T-helper 9 cell (primary cell): Measurements from ENCODE around the gene DKKL1.

ENCODE experiments used
- DNase-seq: peaks from one replicate; pipeline ENCODE4 v3.0.0-alpha.2; 2020

Gene DKKL1

GRCh38 chr19:49338023-49338677, 25.5 kb upstream of the DKKL1 start:
- no peak for DNase-seq

- DNase-seq = no peak
Measured at GRCh38 chr19:49338691-49339300, 24.9 kb upstream of the DKKL1 start.

DNA sequence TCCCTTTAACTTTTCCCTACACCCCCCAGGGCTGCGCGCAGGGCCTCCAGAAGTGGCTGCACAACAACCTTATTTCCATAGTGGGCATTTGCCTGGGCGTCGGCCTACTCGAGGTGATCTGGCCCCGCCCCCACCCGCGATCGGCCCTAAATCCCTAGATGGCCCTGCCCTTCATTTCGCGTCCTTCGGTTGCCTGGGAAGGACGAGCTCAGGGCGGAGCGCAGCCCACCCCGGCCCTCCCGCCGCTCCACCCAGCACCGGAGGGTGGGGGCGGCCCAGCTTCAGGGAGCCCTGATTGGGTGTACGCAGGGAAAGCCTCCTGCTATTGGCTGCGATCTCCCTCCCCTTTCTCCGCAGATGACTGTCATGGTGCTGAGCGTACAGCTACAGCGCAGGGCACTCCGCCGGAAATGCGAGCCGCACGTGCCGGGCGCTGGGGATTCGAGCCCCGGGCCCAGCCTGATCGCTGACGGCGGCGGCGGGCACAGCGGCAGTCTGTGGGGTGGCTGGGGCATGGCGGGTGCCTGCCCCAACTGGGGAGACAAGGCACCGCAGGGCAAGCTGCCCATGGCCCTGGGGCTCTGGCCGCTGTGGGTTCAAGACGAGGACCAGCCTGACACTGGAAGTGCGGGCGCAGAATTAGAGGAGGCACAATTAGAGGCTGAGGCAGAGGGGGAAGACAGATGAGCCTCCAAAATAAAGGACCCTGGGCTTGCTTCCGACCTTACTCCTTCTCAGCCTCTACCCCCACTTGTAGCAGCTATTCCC, 24.2 kb upstream of the DKKL1 start:
- no peak for DNase-seq

DNA sequence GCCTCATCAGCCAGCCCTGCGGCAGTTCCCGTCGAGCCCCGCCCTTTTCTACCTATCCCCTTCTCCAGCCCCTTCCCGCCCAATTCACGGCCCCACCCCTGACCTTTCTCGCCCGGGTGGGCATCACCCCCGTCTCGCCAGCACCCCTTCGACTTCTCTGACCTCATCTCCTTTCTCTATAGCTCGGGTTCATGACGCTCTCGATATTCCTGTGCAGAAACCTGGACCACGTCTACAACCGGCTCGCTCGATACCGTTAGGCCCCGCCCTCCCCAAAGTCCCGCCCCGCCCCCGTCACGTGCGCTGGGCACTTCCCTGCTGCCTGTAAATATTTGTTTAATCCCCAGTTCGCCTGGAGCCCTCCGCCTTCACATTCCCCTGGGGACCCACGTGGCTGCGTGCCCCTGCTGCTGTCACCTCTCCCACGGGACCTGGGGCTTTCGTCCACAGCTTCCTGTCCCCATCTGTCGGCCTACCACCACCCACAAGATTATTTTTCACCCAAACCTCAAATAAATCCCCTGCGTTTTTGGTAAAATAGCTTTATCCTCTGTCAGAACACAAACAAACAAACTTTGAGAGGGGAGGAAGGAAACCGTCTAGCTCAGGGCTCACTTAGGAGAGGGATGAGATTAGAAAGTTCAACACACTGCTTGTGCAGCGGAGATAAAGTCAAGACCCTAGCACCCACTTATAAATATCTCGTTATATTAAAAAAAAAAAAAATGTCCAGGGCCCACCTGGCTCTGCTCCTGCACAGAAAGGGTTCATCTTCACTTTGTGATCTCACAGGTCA, 23.4 kb upstream of the DKKL1 start:
- DNase-seq = no peak

GRCh38 chr19:49340865-49341718, 22.6 kb upstream of the DKKL1 start:
- no peak for DNase-seq

DNA sequence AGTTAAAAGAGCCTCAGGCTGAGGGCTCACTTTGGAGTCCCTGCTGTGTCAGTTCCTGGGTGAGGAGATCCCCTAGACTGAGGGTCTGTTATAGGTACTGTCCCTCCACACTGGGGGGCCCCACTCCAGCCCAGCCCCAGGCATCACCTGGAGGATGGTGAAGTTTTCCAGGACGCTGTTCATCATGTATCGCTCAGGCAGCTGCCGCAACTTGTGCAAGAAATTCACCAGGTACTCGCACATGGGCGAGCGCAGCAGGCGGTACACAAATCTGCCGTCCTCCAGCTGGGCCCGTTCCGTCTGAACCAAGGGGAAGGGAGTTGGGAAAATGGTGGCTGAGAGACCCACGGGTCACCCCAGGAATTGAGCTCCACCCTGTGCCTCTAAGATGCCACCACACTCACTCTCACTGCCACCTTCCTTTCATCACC, 21.4 kb upstream of the DKKL1 start:
- DNase-seq = no peak

- DNase-seq = no peak
Measured at GRCh38 chr19:49343123-49343522, 20.6 kb upstream of the DKKL1 start.

- no peak for DNase-seq
Measured at GRCh38 chr19:49344505-49345423, 18.9 kb upstream of the DKKL1 start.

- DNase-seq = no peak
Measured at GRCh38 chr19:49347191-49347590, 16.5 kb upstream of the DKKL1 start.

DNA sequence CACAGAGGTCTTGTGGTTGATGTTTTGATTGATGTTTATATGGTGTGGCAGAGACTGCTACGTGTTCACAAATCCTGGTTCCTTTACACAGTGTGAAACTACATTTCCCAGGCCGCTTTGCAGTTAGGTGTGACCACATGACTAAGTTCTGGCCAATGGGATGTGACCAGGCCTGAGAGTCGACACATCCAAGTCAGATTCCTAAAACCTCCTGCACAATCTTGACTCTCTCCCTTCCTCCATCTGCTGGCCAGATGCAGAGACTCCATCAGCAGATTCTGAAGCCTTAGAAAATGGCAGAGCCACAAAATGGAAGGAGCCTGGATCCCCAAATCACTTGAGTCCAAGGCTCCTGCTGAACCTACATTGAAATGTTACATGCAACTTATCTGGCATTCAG, 15.8 kb upstream of the DKKL1 start:
- DNase-seq = no peak

GRCh38 chr19:49348305-49349189, 15.1 kb upstream of the DKKL1 start:
- no peak for DNase-seq

DNA sequence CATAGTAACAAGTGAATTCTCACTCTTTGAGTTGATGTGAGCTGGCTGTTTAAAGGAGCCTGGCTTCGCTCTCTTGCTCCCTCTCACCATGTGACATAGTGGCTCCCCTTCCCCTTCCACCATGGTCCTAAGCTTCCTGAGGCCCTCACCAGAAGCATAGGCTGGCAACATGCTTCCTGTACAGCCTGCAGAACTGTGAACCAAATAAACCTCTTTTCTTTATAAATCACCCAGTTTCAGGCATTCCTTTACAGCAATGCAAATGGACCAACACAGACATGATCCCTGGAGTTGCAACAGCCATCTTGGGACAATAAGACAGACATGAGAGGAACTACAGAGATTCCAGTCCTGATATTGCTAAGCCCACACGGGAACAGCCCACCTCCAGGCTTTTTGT, 14.1 kb upstream of the DKKL1 start:
- DNase-seq = no peak

GRCh38 chr19:49355909-49356353, 7.7 kb upstream of the DKKL1 start:
- no peak for DNase-seq

DNA sequence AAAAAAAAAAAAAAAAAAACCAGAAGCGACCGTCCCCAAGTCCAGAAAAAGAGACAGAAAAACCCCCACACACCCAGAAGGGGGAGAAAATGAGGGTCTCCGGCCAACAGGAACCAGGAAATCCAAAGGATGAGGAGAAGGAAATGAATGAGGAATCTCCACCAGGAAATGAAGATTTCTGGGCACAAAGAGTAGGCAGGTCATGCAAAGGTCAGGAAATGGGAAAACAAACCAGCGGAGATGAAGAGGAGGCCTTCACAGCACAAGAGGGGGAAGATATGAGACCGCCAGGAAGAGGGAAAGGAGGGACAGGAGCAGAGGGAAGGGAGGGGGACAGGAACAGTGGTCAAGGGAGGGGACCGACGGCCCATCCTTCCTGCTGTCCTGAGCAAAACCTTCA, 7.3 kb upstream of the DKKL1 start:
- DNase-seq = no peak

DNA sequence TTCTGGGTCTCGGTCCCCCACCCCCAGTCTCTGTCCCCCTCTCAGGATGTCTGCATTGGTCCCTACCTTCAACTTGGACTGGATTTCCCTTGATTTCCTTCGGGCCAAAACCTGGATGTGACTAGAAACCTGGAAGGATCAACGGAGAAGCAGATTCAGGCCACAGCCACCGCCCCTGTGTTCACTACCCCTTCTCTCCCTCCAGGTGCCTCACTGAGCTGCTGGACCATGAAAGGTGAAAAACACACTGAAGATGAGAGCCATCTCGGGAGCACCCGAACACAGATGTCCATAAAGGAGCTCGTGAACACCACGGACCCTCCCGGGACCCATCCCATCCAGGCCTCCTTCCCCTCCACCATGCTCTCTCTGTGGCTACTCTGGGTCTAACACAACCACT, 6.5 kb upstream of the DKKL1 start:
- DNase-seq = no peak

- no peak for DNase-seq
Measured at GRCh38 chr19:49359851-49360820, 3.5 kb upstream of the DKKL1 start.

- DNase-seq = no peak
Measured at GRCh38 chr19:49361438-49362047, 2.1 kb upstream of the DKKL1 start.
